COR-L47 (cell line): ENCODE results near the gene CDK2.
A peak's percentile ranks its signal among the peaks of the same experiment; 100 is the strongest.
"Not testable (repeated sequence)": the region's sequence is repeated elsewhere in the genome, so short reads cannot be mapped to it uniquely, and the experiment has no call there.

ENCODE experiments used
- DNase-seq: peaks from one replicate; lab custom pipeline; 2025; lab: John Stamatoyannopoulos, UW

Gene CDK2

DNA sequence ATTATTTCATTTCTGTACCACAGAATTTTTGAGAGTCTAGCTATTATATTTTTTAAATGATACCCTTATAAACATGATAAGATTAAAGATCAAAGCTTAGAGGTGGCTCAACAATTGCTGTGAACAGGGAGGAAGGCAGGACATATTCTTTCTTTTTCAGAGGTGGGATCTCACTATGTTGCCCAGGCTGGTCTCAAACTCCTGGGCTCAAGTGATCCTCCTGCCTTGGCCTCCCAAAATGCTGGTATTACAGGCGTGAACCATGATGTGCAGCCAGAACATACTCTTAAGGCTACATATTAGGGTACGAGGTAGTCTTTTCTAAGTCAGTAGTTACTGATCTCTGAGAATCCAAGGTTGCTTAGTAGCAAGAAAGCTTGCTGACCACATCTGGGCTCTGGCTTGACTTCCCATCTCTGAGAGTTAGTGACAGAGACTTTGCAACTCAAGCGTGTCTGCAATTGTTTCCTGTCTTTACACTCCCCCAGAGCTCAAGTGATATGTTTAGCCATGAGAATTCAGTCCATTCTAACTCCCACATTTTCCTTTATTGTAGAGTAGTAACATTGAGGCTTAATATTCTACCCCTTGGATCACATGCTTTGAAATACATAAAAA is 15.8 kb downstream of the CDK2 start:
- DNase-seq: no peak

DNA sequence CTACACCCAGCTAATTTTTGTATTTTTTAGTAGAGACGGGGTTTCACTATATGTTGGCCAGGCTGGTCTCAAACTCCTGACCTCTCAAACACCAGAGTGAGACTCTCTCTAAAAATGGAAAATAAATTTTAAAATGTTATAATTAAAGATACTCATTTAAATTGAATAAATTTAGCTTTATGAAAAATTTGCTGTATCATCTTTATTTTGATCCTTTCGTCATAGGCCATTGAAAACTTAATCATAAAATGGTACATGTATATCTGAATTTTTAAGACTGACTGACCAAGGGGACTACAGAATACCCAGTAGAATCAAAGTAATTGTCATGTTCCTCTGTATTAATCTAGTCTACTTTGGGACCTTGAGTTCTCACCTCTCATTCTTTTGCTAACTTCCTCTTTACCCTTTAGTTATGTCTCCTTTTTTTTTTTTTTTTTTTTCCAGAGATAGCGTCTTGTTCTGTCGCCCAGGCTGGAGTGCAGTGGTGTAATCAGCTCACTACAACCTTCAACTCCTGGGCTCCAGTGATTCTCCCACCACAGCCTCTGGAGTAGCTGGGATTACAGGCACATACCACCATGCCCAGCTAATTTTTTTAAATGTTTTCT is 16.7 kb downstream of the CDK2 start:
- no peak for DNase-seq

DNA sequence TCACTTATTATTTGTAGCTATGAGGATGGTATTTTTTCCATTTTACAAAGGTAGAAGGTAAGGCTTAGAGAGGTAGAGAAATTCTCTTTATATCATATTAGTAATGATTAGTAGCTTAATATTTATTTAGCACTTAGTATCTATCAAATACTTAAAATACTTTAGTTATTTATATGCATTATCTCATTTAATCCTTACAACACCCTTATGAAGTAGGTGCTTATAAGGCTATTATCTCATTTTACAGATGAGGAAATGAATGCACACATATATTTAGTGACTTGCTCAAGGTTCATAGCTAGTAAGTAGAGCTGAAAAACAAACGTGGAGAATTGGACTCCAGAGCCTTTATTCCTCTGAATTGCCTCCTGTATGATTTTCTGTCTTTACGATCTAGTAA is 18.2 kb downstream of the CDK2 start:
- DNase-seq: no peak

DNA sequence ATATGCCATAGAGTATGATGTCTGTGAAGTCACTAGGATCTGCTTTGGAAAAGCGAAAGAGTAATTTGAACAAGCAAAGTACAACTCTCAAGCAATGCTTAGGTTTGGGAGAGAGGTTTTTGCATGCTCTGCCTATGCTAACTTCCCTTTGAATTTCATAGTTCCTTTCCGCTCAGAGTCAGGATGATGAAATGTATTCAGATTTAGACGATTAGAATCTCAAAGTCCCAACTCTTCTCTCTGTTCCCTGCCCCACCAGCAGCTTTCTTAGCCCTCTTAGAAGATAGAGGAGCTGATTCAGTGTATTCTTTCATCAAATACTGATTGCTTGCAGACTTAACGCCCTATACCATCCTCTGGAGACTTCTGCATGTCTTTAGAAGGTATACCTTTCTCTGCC is 18.7 kb downstream of the CDK2 start:
- no peak for DNase-seq

DNA sequence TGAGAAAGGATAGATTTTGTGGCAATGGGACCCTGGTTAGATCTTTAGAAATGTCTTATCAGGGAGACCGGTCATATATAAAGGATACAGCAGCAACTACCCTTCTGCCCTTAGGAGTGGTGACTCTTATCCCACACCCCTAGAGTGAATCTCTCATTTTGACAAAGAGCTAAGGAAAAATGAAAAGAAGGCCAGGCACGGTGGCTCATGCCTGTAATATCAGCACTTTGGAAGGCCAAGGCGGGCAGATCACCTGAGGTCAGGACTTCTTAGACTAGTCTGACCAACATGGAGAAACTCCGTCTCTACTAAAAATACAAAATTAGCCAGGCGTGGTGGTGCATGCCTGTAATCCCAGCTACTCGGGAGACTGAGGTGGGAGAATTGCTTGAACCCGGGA is 19.3 kb downstream of the CDK2 start:
- DNase-seq: not testable (repeated sequence)

DNA sequence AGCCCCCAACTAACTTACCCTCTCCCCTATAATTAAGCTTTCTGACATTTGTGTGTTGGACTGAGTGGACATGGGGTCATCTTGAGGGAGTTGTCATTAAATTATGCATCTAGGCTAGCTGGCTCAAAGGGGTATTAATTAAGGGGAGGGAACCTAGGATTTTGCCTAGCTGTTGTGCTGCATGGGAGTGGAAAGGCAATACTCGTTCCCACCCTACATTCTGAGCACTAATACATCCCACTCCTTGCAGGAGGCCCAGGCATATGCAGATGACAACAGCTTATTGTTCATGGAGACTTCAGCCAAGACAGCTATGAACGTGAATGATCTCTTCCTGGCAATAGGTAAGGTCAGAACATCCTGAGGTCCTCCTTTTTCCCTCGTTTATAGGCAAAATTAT is 24.5 kb downstream of the CDK2 start:
- no peak for DNase-seq

DNA sequence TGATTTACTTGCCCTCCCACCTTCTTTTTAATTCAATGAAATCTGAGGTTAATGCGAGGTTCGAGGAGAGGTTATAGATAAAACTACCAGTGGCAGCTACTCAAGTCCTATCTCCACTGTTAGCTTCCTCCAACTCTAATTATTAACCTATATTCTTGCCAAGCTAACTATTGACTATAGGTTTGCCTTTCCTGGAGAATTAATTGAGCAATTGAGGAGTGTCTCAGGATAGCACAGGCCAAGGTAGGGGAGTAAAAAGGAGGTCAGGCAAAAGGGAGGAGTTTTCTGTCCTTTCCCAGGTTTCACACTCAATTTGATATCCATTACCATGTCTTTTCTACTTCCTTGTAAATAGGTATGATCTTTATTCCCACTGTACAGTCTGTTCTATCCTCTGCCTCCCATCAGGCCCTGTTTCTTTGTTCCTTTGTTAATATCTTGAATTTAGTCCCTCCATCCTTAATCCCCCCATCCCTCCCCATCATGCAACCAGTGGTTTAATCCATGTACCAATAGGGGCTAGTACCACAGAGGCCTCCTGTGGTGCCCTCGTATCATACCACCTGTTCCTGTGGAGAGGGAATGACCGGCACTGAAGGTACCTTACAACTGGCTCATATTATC is 26.7 kb downstream of the CDK2 start:
- DNase-seq: no peak

DNA sequence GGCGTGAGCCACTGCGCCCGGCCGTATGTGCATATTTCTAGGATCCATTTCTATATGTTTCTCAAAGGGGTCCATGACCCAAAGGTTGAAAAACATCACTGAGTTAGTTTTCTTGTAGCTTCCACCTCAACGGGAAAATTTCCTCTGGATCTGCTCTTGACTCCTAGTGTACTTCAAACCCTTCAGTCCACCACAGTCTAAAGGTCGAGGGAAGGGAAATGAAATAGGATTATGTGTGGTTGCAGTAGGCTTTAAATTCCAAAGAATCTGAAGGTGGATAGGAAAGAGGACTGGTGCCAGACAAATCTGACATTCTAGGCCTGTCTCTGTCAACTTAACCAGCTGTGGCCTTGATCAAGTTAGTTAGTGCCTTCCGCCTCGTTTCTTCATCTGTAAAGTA is 28.7 kb downstream of the CDK2 start:
- no peak for DNase-seq

DNA sequence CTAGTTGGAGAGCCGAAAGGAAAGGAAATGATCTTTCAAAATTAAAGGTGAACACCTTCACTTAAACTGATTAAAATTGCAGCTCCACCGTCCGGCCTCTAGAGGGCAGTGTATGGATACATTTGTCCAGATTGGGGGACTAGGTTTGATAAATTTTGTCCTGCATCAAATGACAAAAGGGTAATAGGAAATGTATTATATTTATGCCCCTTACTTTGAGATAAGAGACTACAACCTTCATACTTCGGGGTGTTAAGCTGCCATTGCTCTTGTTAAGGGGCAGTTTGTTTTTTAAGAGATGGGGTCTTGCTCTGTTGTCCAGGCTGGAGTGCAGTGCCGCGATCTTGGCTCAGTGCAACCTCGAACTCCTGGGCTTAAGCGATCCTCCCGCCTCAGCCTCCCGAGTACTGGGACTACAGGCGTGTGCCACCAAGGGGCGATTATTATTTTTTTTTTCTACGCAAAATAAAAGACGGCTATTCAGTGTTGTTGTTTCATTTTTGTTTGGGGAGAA is 29.6 kb downstream of the CDK2 start:
- peak; percentile 42 for DNase-seq

DNA sequence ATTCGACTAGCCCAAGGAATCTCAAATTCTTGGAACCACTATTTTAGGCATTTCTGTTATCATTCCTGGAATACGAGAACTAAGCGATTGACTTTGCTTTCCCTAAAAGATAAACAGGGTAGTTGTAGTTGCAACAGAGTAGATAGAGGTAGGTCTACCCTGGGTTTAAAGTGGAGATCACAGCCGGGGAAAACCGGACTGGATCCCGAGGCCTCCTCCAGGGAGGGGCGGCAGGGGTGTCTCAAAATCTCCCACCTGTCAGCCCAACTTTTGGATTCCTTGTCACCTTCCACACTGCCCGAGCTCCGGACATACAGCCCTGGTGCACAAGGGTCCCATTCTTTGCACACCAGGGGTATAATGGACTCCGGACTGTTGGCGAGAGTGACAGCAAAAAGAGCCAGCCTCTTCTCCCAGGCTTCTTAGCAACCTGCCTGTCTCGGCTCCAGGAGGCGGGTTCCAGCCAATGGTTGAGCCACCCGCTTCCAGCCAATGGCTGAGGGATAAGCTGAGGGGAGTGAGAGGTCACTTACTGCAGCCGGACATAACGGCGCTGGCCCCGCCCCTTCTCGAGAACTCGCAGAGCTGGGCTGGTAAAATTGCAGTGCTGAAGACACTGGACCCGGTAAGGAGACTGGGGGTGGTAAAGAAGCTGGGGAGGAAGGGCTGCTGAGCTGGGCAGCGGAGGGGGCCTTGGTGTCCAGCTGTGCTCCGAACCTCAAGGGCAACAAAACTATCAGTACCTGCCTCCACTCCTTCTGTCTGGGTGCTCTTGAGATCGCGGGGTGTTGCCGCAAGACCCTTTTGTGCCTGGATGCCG is 30.3 kb downstream of the CDK2 start, which contains the start of gene SUOX:
TSS of gene SUOX (plus strand) at position 562 of the 820 bp plus-strand sequence. CDS start 4,946 bp downstream, outside the sequence.
- peak; percentile 88 for DNase-seq

DNA sequence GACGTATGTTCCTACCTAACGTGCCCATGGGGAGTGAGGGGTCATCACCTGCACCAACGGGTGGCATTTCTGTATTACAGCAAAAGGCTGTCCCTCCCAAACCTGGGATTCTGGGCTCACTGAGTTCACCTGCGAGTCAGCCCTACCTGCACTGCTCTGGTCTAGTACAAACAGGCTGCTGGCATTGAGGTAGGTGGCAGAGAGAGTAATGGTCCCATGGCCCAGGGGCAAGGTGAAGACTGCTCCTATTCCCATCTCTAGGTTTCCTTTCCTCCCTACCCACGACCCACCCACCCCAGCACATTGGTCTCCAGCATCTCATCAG is 30.9 kb downstream of the CDK2 start:
- DNase-seq: no peak

DNA sequence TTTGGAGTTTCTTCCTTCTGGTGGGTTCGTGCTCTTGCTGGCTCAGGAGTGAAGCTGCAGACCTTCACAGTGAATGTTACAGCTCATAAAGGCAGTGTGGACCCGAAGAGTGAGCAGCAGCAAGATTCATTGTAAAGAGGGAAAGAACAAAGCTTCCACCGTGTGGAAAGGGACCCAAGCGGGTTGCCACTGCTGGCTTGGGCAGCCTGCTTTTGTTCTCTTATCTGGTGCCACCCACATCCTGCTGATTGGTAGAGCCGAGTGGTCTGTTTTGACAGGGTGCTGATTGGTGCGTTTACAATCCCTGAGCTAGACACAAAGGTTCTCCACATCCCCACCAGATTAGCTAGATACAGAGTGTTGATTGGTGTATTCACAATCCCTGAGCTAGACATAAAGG is 32.9 kb downstream of the CDK2 start:
- DNase-seq: not testable (repeated sequence)

DNA sequence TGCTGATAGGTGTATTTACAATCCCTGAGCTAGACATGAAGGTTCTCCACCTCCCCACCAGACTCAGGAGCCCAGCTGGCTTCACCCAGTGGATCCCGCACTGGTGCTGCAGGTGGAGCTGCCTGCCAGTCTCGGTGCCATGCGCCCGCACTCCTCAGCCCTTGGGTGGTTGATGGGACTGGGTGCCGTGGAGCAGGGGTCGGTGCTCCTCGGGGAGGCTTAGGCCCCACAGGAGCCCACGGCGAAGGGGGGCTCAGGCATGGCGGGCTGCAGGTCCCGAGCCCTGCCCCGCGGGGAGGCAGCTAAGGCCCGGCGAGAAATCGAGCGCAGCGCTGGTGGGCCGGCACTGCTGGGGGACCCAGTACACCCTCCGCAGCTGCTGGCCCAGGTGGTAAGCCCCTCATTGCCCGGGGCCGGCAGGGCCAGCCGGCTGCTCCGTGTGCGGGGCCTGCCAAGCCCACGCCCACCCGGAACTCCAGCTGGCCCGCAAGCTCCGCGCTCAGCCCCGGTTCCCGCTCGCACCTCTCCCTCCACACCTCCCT is 33.4 kb downstream of the CDK2 start:
- not testable (repeated sequence) for DNase-seq

DNA sequence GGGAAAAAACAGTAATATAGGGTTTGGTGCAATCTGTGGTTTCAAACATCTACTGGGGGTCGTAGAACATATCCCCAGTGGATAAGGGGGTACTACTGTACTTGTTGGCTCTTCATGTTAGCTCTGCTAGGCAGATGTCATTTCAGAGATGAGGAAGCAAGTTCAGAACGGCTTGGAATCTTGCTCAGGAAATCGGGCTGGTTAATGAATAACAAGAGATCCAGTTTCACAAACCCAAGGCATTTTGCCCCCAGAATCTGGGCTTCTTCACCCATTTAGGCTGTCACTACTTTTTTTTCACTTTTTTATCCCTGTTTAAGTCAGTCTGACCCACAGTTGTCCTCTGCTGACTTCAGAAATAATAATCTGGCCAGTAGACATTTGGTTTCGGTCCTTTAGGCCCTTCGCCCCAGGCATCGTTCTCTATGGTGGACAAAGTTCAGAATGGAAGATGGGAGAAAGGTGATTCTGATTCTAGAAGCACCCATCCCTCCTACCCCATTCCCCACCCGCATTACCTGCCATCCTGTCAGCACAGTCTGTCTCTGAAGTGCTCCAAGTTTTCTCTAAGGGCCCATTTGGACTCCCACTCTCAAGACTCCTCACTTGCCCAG is 35.0 kb downstream of the CDK2 start:
- no peak for DNase-seq

DNA sequence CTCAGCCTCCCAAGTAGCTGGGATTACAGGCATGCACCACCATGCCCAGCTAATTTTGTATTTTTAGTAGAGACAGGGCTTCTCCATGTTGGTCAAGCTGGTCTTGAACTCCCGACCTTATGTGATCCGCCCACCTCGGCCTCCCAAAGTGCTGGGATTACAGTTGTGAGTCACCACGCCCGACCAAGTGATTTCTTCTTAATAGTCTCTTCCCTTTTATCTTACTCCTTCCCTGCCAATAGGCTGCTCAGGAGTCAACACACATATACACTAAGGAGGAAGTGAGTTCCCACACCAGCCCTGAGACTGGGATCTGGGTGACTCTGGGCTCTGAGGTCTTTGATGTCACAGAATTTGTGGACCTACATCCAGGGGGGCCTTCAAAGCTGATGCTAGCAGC is 36.7 kb downstream of the CDK2 start:
- not testable (repeated sequence) for DNase-seq

DNA sequence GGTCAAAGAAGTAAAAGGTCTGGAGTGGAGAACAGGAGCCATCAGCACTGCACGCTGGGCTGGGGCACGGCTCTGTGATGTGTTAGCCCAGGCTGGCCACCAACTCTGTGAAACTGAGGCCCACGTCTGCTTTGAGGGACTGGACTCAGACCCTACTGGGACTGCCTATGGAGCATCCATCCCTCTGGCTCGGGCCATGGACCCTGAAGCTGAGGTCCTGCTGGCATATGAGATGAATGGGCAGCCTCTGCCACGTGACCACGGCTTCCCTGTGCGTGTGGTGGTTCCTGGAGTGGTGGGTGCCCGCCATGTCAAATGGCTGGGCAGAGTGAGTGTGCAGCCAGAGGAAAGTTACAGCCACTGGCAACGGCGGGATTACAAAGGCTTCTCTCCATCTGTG is 37.6 kb downstream of the CDK2 start:
- no peak for DNase-seq

DNA sequence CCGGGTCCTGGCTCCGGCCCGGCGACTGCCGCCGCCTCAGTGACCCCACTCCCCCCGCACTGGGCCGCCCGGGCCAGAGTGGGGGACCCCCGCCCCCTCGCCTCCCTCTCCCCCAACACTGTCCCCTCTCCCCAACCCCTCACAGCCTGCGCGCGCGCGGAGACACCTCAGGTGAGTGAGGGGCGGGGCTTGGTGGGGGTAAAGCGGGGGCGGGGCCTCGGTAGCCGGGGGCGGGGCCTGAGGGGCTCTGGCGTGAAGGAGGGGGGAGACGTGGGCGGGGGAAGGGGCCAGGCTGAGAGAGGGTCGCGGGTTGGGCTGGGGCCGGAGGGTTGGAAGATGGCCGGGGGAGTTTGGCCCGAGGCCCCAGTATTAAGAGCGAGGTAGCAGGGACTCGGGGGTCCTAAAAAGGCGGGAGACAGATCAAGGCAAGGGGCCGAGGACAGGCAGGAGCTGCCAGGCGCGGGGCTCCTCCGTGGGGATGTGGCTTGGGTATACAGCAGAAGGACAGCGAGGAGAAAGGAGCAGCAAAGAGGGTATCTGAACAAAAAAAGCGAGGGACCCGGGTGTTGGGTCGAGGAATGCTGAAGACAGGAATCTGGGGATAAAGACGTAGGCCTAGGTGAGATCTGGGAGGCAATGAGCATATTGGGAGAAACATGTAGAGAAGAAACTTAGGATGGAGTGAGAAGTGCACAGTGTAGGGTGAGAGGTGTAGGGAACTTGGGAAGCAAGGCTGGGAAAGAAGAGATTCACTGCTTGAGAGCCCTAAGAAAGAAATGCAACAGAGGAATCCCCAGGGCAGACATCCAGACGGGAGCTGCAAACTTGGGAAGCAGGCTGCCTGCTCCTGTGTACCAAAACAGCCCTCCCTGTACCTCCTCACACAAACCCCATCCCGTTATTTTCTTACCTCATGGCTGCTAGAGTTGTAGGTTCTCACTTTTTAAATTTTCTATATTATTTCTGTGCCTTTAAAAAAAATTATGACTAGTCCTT is 41.2 kb downstream of the CDK2 start:
- DNase-seq: peak; percentile 77

DNA sequence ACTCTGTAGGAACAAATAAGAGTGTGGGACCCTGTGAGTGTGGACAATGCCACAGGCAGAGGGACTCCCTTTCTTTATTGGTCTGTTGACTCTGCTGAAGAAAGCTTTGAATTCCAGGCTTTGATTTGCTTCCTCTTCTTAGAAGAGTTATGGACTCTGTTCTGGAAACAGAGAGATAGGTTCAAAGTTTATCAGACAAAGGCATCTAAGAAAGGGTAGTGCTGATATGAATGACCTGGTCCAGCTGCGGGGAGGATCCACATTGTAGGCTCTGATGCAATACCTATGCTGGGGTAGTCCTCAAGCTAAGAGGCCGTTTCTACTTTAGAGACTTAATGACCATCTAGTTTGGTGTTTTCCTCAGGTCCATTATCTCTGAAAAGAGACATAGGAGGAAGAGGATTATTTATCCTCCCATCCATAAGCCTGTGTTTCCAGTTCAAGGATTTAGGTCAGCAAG is 43.5 kb downstream of the CDK2 start:
- DNase-seq: no peak

DNA sequence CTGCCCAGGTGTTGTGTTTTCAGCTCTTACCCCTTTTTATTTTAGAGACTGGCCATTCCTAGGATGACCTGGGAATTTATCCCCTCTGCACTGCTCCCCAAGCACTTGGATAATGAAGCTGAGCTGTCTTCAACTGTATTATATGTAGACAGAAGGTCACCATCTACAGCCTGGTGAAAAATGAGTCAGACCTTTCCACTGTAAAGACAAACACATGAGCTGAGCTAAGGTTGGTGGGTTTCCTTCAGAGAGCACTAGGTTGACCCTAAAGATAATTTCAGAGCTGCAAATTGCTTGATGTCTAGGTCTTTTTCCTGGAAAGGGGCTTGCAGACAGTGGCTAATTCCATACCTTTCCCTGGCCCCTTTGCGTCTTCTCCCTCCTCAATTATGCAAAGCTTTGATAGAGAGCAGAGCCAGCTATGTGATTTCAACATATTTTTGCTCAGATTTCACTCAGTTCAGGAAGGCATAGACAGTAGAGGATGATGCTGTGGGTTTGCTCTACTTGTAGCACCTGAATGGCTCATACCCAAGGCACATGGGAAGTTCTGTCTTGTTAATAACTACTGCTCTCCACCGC is 45.0 kb downstream of the CDK2 start:
- no peak for DNase-seq

DNA sequence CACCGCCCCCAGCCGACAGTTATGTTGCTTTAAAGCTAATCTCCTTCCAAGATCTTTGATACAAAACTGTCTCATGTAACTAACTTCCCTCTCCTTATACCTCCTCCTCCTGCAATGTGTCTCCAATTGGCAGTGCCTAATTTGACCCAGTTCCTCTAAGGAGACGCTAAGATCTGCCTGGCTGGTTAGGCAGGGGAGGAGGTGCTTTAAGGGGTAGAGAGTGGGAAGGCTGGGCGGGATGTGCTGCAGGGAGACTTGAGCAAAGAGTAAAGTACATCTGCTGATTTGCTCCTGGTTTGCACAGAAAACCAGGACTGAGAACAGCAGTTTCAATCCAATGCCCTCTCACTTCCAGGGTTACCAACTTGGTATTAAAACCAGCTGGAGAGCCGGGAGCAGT is 46.9 kb downstream of the CDK2 start:
- no peak for DNase-seq
